PC-3 (cell line): Measurements from ENCODE around the gene SAMD4A. TPM values are rescaled to one million over a fixed set of nuclear protein-coding genes. Genes with fewer than 3 reads are reported as not detected.
A peak's percentile ranks its signal among the peaks of the same experiment; 100 is the strongest.

Experiments
- ATAC-seq: fragments of 200-7000 bp; cut with Tn5 transposase; 2 replicates; pipeline ENCODE4 v1.9.1; 2020; ENCODE audit warnings: mild to moderate bottlenecking, moderate library complexity
- BruUV-seq: library from RNA; stranded (reverse); fragments of 400-500 nt; replicated peaks from 2 replicates; lab custom pipeline; 2021; lab: Mats Ljungman, UMichigan
- CTCF ChIA-PET: fragments of 300-600 bp; sonication (Branson Sonifier 250); formaldehyde crosslinking; loops from one replicate; lab custom pipeline; 2022; ENCODE audit warnings: antibody characterized with exemption; lab: Charles Lee
- POLR2A ChIA-PET: fragments of 300-600 bp; sonication (Branson Sonifier 250); formaldehyde crosslinking; loops from one replicate; lab custom pipeline; 2022; ENCODE audit warnings: antibody characterized with exemption; ENCODE audit not compliant: unreplicated experiment; lab: Charles Lee
- DNase-seq: peaks from one replicate; pipeline ENCODE4 v3.0.0-alpha.2; 2015
- H2AFZ ChIP-seq: fragments of 300-600 bp; sonication (generic); 2 replicates; pipeline ENCODE4 v1.6.0; 2016; ENCODE audit warnings: antibody characterized with exemption, low read length
- H3F3A ChIP-seq: fragments of 300-600 bp; sonication (generic); one replicate; pipeline ENCODE4 v1.6.0; 2017; ENCODE audit warnings: antibody characterized with exemption, low read length, control low read depth, mild to moderate bottlenecking; ENCODE audit not compliant: unreplicated experiment
- H3K27ac ChIP-seq: fragments of 300-600 bp; sonication (generic); 2 replicates; pipeline ENCODE4 v1.5.1; 2016; ENCODE audit warnings: mild to moderate bottlenecking, low read length
- H3K27me3 ChIP-seq: fragments of 300-600 bp; sonication (generic); 2 replicates; pipeline ENCODE4 v1.6.1; 2016; ENCODE audit warnings: low read length, mixed read lengths
- H3K36me3 ChIP-seq: fragments of 300-600 bp; sonication (generic); 2 replicates; pipeline ENCODE4 v1.6.1; 2016; ENCODE audit warnings: low read depth, mixed run types, low read length, mixed read lengths
- H3K4me1 ChIP-seq: fragments of 300-600 bp; sonication (generic); 2 replicates; pipeline ENCODE4 v1.5.1; 2016; ENCODE audit warnings: low read length; ENCODE audit not compliant: insufficient read depth
- H3K4me2 ChIP-seq: fragments of 300-600 bp; sonication (generic); 2 replicates; pipeline ENCODE4 v1.6.0; 2016; ENCODE audit warnings: low read length
- H3K4me3 ChIP-seq: fragments of 300-600 bp; sonication (generic); 2 replicates; pipeline ENCODE4 v1.5.1; 2016; ENCODE audit warnings: mild to moderate bottlenecking, low read length, mixed read lengths
- H3K79me2 ChIP-seq: fragments of 300-600 bp; sonication (generic); 2 replicates; pipeline ENCODE4 v1.6.1; 2017; ENCODE audit warnings: low read length, mixed read lengths
- H3K9ac ChIP-seq: fragments of 300-600 bp; sonication (generic); 2 replicates; pipeline ENCODE4 v1.6.0; 2016; ENCODE audit warnings: mild to moderate bottlenecking, low read length
- H3K9me2 ChIP-seq: fragments of 300-600 bp; sonication (generic); replicated peaks from 2 replicates; pipeline ENCODE4 v1.6.1; 2016; ENCODE audit warnings: mixed run types, low read length, mixed read lengths
- H3K9me3 ChIP-seq: fragments of 300-600 bp; sonication (generic); 2 replicates; pipeline ENCODE4 v1.6.1; 2016; ENCODE audit warnings: low read length, mixed read lengths
- H4K20me1 ChIP-seq: fragments of 300-600 bp; sonication (generic); 2 replicates; pipeline ENCODE4 v1.6.1; 2016; ENCODE audit warnings: low read length, mixed read lengths
- EZH2 ChIP-seq: fragments of 300-600 bp; sonication (generic); IDR thresholded peaks from one replicate; pipeline ENCODE4 v1.6.1; 2017; ENCODE audit warnings: antibody characterized with exemption, mild to moderate bottlenecking, low read length; ENCODE audit not compliant: unreplicated experiment
- EZH2phosphoT487 ChIP-seq: fragments of 300-600 bp; sonication (generic); IDR thresholded peaks from 2 replicates; pipeline ENCODE4 v1.6.1; 2018; ENCODE audit warnings: mild to moderate bottlenecking, antibody characterized with exemption, low read length, borderline replicate concordance
- intact Hi-C: fragments of 100-400 bp; cut with micrococcal nuclease; formaldehyde crosslinking; loops from 2 replicates; pipeline ENCODE4 v1.9.0; 2023
- total RNA-seq: library from RNA; depleted of rRNA; stranded (reverse); fragments of >200 nt; gene quantifications from 2 replicates; pipeline ENCODE4 v1.2.3, GENCODE V29; 2014
- TF ChIP-seq, protein P1 (sequence below): fragments of 300-600 bp; sonication (generic); conservative IDR thresholded peaks from 2 replicates; pipeline ENCODE4 v1.5.1; 2017; ENCODE audit warnings: antibody characterized with exemption, low read depth, mild to moderate bottlenecking, low read length

Gene SAMD4A
- total RNA-seq, 1 experiment from 2014 or later = 42.9 TPM

DNA sequence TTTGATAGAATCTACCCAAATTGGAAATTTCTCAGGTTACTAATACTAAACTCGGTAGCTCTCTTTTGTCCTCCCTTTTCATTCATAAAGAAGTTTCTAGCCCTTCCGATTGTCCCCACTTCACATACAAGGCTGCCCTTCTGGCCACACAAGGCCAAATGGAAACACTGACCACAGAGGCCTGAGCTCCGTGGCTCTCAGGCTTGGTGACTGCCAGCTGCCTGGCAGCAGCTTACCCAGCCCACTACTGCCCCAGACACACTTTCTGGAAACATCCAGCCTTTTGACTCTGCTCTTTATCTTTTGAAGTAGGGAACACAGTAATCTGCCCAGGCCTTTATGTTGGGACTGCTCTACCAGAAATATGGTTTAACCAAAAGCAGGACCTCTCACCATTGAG lies 168.5 kb downstream of the SAMD4A start:
- Histone ChIP-seq H3F3A (peaks cover 10% of the 10 kb centered on the region), H3K9ac (no peak overlapping the region), H3K4me3 (no peak overlapping the region), H3K9me2 (no peaks in the 10 kb centered on the region), H3K27me3 (no peaks in the 10 kb centered on the region), H4K20me1 (no peaks in the 10 kb centered on the region), H3K4me2 (no peak overlapping the region), H3K4me1 (peaks cover 45% of the 10 kb centered on the region), H3K79me2 (peaks cover 17% of the 10 kb centered on the region), H2AFZ (no peak overlapping the region), H3K9me3 (no peaks in the 10 kb centered on the region), H3K27ac (no peak overlapping the region), H3K36me3 (no peaks in the 10 kb centered on the region)
- DNase-seq (no peak), ATAC-seq (no peak)
- intact Hi-C loops = loop anchor here (5.0 kb wide), 2 partner anchors 43 to 83 kb away; no protein-coding TSS in a partner anchor
- ChIA-PET CTCF (no interaction called here), POLR2A (no interaction called here)
- BruUV-seq = no TSS peak
- no peak for TF ChIP-seq EZH2
- TF ChIP-seq, protein P1, sequence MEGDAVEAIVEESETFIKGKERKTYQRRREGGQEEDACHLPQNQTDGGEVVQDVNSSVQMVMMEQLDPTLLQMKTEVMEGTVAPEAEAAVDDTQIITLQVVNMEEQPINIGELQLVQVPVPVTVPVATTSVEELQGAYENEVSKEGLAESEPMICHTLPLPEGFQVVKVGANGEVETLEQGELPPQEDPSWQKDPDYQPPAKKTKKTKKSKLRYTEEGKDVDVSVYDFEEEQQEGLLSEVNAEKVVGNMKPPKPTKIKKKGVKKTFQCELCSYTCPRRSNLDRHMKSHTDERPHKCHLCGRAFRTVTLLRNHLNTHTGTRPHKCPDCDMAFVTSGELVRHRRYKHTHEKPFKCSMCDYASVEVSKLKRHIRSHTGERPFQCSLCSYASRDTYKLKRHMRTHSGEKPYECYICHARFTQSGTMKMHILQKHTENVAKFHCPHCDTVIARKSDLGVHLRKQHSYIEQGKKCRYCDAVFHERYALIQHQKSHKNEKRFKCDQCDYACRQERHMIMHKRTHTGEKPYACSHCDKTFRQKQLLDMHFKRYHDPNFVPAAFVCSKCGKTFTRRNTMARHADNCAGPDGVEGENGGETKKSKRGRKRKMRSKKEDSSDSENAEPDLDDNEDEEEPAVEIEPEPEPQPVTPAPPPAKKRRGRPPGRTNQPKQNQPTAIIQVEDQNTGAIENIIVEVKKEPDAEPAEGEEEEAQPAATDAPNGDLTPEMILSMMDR = no peak
- TF ChIP-seq EZH2phosphoT487 = no peak

DNA sequence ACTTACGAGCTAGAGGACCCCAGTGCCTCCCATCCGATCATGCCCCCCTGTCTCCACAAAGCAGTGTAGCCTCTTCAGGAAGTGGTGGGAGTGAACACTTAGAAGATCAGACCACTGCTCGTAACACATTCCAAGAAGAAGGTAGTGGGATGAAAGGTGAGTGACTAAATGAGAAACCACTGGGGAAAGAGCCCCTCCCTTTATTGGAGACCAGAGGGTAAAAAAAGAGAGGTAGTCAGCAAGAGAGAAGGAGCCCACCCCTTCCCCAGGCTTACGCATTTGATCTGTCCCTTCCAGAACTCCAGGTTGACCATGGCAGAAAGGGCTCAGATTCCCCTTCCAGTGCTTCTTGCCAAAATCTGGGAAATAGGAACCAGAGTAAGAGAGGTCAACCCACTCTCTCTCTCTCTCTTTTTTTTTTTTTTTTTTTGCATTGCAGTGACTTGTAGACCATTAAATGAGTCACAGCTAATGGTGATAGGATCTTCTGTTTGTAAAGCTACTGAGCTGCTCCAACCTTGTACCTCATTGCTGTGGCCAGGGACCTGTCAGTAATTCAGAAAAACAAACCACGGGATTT lies 170.3 kb downstream of the SAMD4A start:
- CTCF ChIA-PET = interaction anchor here (0.6 kb wide), 3 partner anchors 36 to 173 kb away, joined by 3 to 12 read pairs (median 3); no protein-coding TSS in a partner anchor
- no TSS peak for BruUV-seq
- Histone ChIP-seq H3K9me3 (no peaks in the 10 kb centered on the region), H3K4me3 (peak overlapping the region; percentile 50), H3K27ac (peak overlapping the region; percentile 91), H3K9me2 (no peaks in the 10 kb centered on the region), H3K9ac (peak overlapping the region; percentile 73), H3K27me3 (no peaks in the 10 kb centered on the region), H4K20me1 (no peaks in the 10 kb centered on the region), H3K4me1 (peaks cover 37% of the 10 kb centered on the region), H3K36me3 (no peaks in the 10 kb centered on the region), H2AFZ (peak overlapping the region; percentile 3; the same call in 1 of the 2 replicates), H3K4me2 (peak overlapping the region; percentile 83), H3F3A (peaks cover 10% of the 10 kb centered on the region), H3K79me2 (peaks cover 6% of the 10 kb centered on the region; the same call in 1 of the 2 replicates)
- peak; percentile 94 for DNase-seq
- intact Hi-C loops = loop anchor here (5.0 kb wide), 2 partner anchors 45 to 85 kb away; no protein-coding TSS in a partner anchor
- ATAC-seq = peak; percentile 81
- POLR2A ChIA-PET = interaction anchor here (0.6 to 1.4 kb wide), 8 partner anchors 16 to 340 kb away, joined by 3 to 16 read pairs (median 6); partner anchors contain the start of genes CDKN3 and MAPK1IP1L
- no peak for TF ChIP-seq EZH2
- no peak for TF ChIP-seq EZH2phosphoT487
- TF ChIP-seq, protein P1 = no peak
